Globus pallidus (tissue), 1 donor: ENCODE data around the gene POLE.

Experiments
- DNase-seq: peaks from one replicate; pipeline ENCODE4 v3.0.0-alpha.2; 2015; ENCODE audit warnings: low spot score

Gene POLE

DNA sequence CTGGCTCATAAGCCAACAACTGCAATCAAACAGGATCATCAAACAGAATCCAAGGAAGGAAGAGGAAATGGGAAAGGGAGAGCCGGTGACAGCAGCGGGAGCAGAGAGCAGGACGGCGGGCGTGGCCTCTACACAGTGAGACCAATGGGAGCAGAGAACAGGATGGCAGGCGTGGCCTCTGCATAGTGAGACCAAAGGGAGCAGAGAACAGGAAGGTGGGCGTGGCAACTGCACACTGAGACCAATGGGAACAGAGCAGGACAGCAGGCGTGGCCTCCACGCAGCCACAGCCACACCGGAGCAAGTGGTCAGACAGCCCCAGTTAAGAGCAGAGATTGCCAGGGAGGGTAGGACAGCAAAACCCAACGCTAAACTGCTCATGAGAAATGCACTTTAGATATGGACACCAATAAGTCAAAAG is 93.2 kb downstream of the POLE start:
- DNase-seq = peak; percentile 78

DNA sequence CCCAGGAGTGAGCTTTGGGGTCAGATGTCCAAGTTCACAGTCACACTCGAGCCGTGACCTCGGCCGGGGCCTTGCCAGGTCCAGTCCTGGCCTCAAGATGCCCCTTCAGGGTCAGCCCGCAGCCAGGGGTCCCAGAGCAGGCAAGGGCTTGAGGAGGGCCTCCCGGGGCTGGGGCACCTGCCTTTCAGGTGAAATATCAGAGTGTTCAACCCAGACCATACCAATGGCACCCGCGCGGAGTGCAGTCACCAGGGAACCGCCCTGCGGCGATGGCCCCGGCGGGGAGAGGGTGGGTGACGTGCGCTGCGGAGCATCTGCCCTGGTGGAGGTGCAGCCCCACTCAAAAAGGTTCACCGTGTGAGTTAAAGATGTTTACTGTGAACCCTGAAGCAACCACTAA is 93.6 kb downstream of the POLE start:
- no peak for DNase-seq

- no peak for DNase-seq
Measured at GRCh38 chr12:132593071-132593470, 94.1 kb downstream of the POLE start.

- DNase-seq = no peak
Measured at GRCh38 chr12:132592282-132592970, 94.7 kb downstream of the POLE start.

GRCh38 chr12:132591107-132591935 is 95.8 kb downstream of the POLE start:
- DNase-seq = no peak

DNA sequence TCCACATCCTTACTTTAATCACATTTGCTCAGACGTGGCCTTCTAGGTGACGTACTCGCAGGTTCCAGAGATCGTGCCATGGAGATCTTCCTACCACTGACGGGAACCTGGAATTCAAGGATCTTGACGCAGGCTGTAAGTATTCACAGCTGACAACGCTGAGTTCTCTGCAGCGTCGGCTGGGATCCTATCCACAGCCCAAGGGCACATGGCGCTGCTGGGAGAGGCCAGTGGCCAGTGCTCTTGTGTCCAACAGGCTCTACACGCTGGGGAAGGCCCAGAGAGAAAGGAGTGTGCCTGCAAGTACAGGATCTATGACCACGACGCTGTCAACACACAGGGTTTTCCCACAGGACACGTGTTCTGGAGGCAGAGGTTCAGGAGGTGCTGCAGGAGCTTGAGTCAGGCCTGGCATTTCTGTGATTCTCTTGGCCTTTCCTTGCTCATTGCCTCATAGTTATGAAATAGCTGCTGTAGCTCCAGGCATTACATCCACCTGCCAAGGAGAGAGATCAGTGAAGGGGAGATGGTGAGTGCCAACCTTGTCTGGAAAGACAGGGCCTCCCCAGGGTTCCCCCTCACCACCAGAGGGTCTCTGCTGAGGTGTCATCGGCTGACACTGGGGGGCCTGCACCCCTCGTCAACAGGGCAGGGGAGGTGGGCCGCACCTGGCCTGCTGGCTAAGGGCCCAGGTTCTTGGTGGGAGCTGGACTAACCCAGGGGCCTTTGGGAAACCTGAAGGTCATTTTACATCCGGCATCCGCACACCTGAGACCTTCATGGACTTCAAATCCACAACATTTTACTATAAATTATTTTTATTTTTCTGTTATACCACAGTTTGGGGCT is 98.1 kb downstream of the POLE start:
- no peak for DNase-seq

GRCh38 chr12:132588319-132588718 is 98.8 kb downstream of the POLE start:
- no peak for DNase-seq

DNA sequence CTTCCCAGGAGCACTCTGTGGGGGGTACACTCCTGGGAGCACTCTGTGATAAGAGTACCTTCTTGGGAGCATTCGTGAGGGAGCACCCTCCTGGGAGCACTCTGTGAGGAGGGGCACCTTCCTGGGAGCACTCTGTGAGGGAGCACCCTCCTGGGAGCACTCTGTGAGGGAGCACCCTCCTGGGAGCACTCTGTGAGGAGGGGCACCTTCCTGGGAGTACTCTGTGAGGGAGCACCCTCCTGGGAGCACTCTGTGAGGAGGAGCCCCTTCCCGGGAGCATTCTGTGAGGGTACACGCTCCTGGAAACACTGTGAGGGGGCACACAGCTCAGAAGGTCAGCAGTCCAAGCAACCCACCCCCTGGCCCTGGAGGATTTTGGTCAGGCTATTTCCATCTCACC is 99.4 kb downstream of the POLE start:
- no peak for DNase-seq

DNA sequence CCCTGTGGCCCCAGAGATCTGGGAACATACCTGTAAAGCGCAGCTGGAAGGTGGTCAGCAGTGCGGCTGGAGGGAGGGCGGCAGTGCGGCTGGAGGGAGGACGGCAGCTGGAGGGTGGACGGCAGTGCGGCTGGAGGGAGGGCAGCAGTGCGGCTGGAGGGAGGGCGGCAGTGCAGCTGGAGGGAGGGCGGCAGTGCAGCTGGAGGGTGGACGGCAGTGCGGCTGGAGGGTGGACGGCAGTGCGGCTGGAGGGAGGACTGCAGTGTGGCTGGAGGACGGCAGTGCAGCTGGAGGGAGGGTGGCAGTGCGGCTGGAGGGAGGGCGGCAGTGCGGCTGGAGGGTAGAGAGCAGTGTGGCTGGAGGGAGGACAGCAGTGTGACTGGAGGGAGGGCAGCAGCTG is 100.2 kb downstream of the POLE start:
- no peak for DNase-seq

- no peak for DNase-seq
Measured at GRCh38 chr12:132585177-132585576, 102.0 kb downstream of the POLE start.

GRCh38 chr12:132584429-132584828 is 102.7 kb downstream of the POLE start:
- DNase-seq = no peak

GRCh38 chr12:132583736-132584135 is 103.4 kb downstream of the POLE start:
- no peak for DNase-seq

- no peak for DNase-seq
Measured at GRCh38 chr12:132583411-132583710, 103.8 kb downstream of the POLE start.

DNA sequence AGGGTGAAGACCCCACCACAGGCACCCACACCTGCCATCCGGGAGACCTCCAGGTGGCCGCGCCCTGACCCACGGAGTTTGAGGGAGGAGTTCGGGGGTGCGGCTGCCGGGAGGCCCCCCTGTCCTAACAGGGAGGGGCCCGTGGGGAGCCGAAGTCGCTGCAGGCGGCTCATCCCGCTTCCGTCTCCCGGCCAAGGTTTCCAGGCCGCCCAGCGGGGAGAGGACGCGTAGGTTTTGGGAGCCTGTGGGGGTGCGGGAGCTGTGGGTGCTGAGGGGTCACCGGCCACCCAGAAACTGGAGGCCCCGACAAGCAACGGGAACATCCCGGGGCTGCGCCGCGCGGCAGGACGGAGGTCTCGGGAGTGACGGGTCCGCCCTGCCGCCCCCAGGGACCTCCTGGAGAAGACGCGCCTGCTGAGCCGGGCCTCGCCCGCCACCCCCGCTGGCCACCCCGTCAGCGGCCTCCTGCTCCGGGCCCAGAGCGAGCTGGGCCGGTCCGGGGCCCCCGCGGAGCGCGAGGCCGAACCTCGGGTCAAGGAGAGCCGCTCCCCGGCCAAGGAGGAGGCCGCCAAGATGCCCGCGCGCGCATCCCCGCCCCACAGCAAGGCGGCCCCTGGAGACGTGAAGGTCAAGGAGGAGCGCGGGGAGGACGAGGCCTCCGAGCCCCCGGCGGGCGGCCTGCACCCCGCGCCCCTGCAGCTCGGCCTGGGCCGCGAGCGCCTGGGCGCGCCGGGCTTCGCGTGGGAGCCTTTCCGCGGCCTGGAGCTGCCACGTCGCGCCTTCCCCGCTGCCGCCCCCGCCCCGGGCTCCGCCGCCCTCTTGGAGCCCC is 104.3 kb downstream of the POLE start:
- DNase-seq = no peak

GRCh38 chr12:132582058-132582420 is 105.1 kb downstream of the POLE start:
- DNase-seq = no peak

- no peak for DNase-seq
Measured at GRCh38 chr12:132581348-132582057, 105.6 kb downstream of the POLE start.

DNA sequence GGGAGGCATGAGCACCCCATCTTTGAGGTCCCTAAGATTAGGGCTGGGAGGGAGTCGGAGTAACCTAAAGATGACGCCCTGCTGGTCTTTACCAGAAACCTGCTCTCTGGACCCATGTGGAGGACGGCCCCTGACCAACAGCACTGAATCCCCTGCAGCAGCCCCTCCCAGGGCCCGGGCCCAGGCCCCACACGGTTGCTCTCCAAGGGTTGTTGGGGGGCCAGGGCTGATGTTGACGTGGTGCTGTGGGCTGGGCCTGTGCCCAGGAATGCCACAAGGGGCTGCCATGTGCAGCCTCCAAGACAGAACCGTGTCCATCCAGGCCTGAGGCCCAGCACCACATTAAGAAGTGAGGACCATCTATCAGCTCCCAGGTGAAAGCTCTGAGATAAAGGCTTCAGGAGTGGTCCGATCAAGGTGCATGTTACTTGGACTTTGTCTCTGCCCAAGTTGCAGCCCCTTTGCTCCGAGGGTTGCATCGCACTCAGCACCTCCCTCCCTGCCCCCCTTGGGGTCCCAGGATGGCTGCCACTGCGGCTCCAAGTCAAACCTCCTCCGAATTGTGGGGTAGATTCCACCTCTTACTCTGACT is 106.3 kb downstream of the POLE start:
- no peak for DNase-seq

DNA sequence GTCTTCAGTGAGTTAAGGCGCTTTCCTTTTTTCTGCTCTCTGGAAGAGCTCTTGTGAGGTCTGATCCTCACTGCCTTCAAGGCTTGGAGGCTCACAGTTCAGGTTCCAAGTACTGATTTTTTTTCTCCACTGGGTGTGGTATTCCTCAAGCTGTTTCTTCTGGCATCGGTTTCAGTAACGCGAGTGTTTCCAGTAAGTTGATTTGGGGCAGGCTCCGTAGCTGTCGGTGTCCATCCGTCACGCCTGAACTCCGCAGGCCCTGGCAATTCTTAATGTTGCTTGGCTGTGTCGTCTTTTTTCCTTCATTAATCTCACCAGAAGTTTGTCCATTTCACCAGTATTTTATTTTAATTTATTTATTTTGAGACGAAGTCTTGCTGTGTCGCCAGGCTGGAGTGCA is 107.4 kb downstream of the POLE start:
- DNase-seq = no peak

DNA sequence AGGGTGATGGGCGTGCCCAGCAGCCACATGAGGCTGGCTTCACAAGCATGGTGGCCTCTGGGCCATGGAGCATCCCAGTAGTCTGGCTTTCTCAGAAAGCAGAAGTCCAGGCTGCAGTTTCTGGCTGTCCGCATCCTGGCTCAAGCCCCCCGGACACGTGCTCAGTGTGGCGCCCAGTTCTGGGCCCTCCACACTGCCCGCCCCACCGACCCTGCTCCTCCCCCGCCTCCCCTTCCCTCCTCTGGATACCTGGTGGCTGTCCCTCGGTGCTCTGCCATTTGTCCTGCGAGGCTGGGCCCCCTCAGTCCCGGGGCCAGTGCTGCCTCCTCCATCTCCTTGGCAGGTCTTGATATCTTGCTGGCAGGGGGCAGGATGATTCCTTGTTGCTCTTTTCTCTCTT is 108.3 kb downstream of the POLE start:
- no peak for DNase-seq

DNA sequence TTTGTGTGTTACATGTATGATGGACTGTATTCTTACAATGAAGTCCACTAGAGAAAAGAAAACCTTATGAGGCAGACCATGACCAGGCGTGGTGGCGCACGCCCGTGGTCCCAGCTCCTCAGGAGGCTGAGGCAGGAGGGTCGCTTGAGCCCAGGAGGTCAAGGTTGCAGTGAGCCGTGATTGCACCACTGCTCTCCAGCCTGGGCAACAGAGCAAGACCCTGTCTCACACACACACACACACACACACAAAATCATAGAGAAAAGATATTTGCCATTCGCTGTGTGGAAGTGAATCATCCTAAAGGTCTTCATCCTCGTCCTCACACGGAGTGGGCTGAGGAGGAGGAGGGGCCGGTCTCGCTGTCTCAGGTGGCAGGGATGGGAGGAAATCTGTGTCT is 109.0 kb downstream of the POLE start:
- no peak for DNase-seq
